ENCODE results near the gene TESK2.

DNA sequence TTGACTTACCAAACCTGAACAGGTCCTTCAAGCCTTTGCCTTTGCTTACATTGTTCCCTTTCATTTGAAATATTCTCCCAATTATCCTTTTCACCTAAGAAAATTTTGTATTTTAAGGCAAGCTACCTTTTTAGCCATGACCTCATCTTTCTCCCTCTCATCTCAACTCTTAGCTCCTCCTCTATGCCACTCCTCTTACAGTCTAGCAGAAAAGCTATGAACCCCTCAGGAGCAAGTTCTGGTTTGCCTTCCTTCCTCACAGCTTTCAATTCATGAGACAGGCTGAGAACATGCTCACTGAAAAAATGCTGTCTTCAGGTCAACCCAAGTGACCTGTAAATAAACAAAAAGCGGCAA is 142.4 kb downstream of the TESK2 start:
- no peak for TF ChIP-seq CTCF (IDR thresholded peaks at IDR 0.05)
- no peak for TF ChIP-seq POLR2A (IDR thresholded peaks at IDR 0.05)

Measured in adrenal gland (tissue), 5 donors.